Measurements from ENCODE around the gene ATP11A. TPM values are rescaled to one million over a fixed set of nuclear protein-coding genes. Genes with fewer than 3 reads are reported as not detected.
A peak's percentile ranks its signal among the peaks of the same experiment; 100 is the strongest.
"Not testable (repeated sequence)": the region's sequence is repeated elsewhere in the genome, so short reads cannot be mapped to it uniquely, and the experiment has no call there.

ATP11A gene
- total RNA-seq, 1 donor from 2014 or later: 90.4 TPM

- H3K27me3 Mint-ChIP-seq (ENCODE audit: insufficient read depth); H3K9me3 Mint-ChIP-seq; H3K27ac Mint-ChIP-seq; DNase-seq (ENCODE audit: low spot score); H3K4me1 Mint-ChIP-seq (ENCODE audit: low read depth); H3K4me3 Mint-ChIP-seq; intact Hi-C loops (cut with micrococcal nuclease): not testable (repeated sequence)
- peaks cover 27% of the 10 kb centered on the region for H3K36me3 Mint-ChIP-seq (ENCODE audit: low read depth)
These were observed 151.6 kb downstream of the ATP11A start for GRCh38 chr13:112841303-112842015.

GRCh38 chr13:112842343-112842856 lies 152.6 kb downstream of the ATP11A start:
- intact Hi-C loops (cut with micrococcal nuclease): no loop called here
- Mint-ChIP-seq H3K4me1 (ENCODE audit: low read depth) (no peaks in the 10 kb centered on the region), H3K4me3 (no peak overlapping the region), H3K27me3 (ENCODE audit: insufficient read depth) (no peaks in the 10 kb centered on the region), H3K36me3 (ENCODE audit: low read depth) (peaks cover 25% of the 10 kb centered on the region), H3K9me3 (peaks cover 2% of the 10 kb centered on the region), H3K27ac (no peak overlapping the region)
- DNase-seq (ENCODE audit: low spot score): no peak

- intact Hi-C loops (cut with micrococcal nuclease): no loop called here
- no peaks in the 10 kb centered on the region for H3K27me3 Mint-ChIP-seq (ENCODE audit: insufficient read depth)
- peaks cover 29% of the 10 kb centered on the region for H3K36me3 Mint-ChIP-seq (ENCODE audit: low read depth)
- peaks cover 7% of the 10 kb centered on the region for H3K9me3 Mint-ChIP-seq
- H3K4me3 Mint-ChIP-seq: no peak overlapping the region
- H3K4me1 Mint-ChIP-seq (ENCODE audit: low read depth): no peaks in the 10 kb centered on the region
- no peak overlapping the region for H3K27ac Mint-ChIP-seq
- no peak for DNase-seq (ENCODE audit: low spot score)
These were observed 153.1 kb downstream of the ATP11A start for GRCh38 chr13:112842931-112843391.

GRCh38 chr13:112843392-112844111 lies 153.7 kb downstream of the ATP11A start:
- intact Hi-C loops (cut with micrococcal nuclease): no loop called here
- H3K27me3 Mint-ChIP-seq (ENCODE audit: insufficient read depth): no peaks in the 10 kb centered on the region
- H3K9me3 Mint-ChIP-seq: peaks cover 8% of the 10 kb centered on the region
- no peak overlapping the region for H3K27ac Mint-ChIP-seq
- H3K4me1 Mint-ChIP-seq (ENCODE audit: low read depth): no peaks in the 10 kb centered on the region
- no peak overlapping the region for H3K4me3 Mint-ChIP-seq
- no peak for DNase-seq (ENCODE audit: low spot score)
- H3K36me3 Mint-ChIP-seq (ENCODE audit: low read depth): peaks cover 29% of the 10 kb centered on the region

- no peak for DNase-seq (ENCODE audit: low spot score)
- Mint-ChIP-seq H3K4me1 (ENCODE audit: low read depth) (no peaks in the 10 kb centered on the region), H3K27me3 (ENCODE audit: insufficient read depth) (no peaks in the 10 kb centered on the region), H3K36me3 (ENCODE audit: low read depth) (peaks cover 29% of the 10 kb centered on the region), H3K27ac (no peak overlapping the region), H3K9me3 (peaks cover 8% of the 10 kb centered on the region), H3K4me3 (no peak overlapping the region)
- intact Hi-C loops (cut with micrococcal nuclease): no loop called here
These were observed 154.6 kb downstream of the ATP11A start for GRCh38 chr13:112844411-112844810.

- Mint-ChIP-seq H3K9me3 (peaks cover 8% of the 10 kb centered on the region), H3K27ac (no peak overlapping the region), H3K27me3 (ENCODE audit: insufficient read depth) (no peaks in the 10 kb centered on the region), H3K4me3 (no peak overlapping the region), H3K4me1 (ENCODE audit: low read depth) (no peaks in the 10 kb centered on the region), H3K36me3 (ENCODE audit: low read depth) (peaks cover 29% of the 10 kb centered on the region)
- intact Hi-C loops (cut with micrococcal nuclease): no loop called here
- DNase-seq (ENCODE audit: low spot score): no peak
These were observed 155.0 kb downstream of the ATP11A start for GRCh38 chr13:112844879-112845278.

- no peak overlapping the region for H3K4me3 Mint-ChIP-seq
- intact Hi-C loops (cut with micrococcal nuclease): no loop called here
- H3K36me3 Mint-ChIP-seq (ENCODE audit: low read depth): peaks cover 27% of the 10 kb centered on the region
- no peaks in the 10 kb centered on the region for H3K27me3 Mint-ChIP-seq (ENCODE audit: insufficient read depth)
- no peaks in the 10 kb centered on the region for H3K4me1 Mint-ChIP-seq (ENCODE audit: low read depth)
- no peak overlapping the region for H3K27ac Mint-ChIP-seq
- peaks cover 8% of the 10 kb centered on the region for H3K9me3 Mint-ChIP-seq
- no peak for DNase-seq (ENCODE audit: low spot score)
These were observed 155.8 kb downstream of the ATP11A start for GRCh38 chr13:112845511-112846144.

- Mint-ChIP-seq H3K4me3 (no peak overlapping the region), H3K4me1 (ENCODE audit: low read depth) (no peaks in the 10 kb centered on the region), H3K36me3 (ENCODE audit: low read depth) (peaks cover 33% of the 10 kb centered on the region), H3K27me3 (ENCODE audit: insufficient read depth) (no peaks in the 10 kb centered on the region), H3K9me3 (peaks cover 8% of the 10 kb centered on the region), H3K27ac (no peak overlapping the region)
- DNase-seq (ENCODE audit: low spot score): no peak
- intact Hi-C loops (cut with micrococcal nuclease): no loop called here
These were observed 156.7 kb downstream of the ATP11A start for GRCh38 chr13:112846411-112847115.

- Mint-ChIP-seq H3K4me3 (no peak overlapping the region), H3K4me1 (ENCODE audit: low read depth) (no peaks in the 10 kb centered on the region), H3K27ac (no peak overlapping the region), H3K9me3 (peaks cover 8% of the 10 kb centered on the region), H3K27me3 (ENCODE audit: insufficient read depth) (no peaks in the 10 kb centered on the region), H3K36me3 (ENCODE audit: low read depth) (peaks cover 38% of the 10 kb centered on the region)
- DNase-seq (ENCODE audit: low spot score): no peak
- intact Hi-C loops (cut with micrococcal nuclease): no loop called here
These were observed 159.7 kb downstream of the ATP11A start for GRCh38 chr13:112849500-112849899.

- no peak for DNase-seq (ENCODE audit: low spot score)
- H3K27ac Mint-ChIP-seq: no peak overlapping the region
- H3K27me3 Mint-ChIP-seq (ENCODE audit: insufficient read depth): no peaks in the 10 kb centered on the region
- peaks cover 8% of the 10 kb centered on the region for H3K9me3 Mint-ChIP-seq
- H3K4me3 Mint-ChIP-seq: no peak overlapping the region
- intact Hi-C loops (cut with micrococcal nuclease): no loop called here
- H3K4me1 Mint-ChIP-seq (ENCODE audit: low read depth): no peaks in the 10 kb centered on the region
- H3K36me3 Mint-ChIP-seq (ENCODE audit: low read depth): peaks cover 43% of the 10 kb centered on the region
These were observed 160.4 kb downstream of the ATP11A start for GRCh38 chr13:112850273-112850672.

GRCh38 chr13:112851107-112852038 lies 161.5 kb downstream of the ATP11A start:
- peaks cover 8% of the 10 kb centered on the region for H3K9me3 Mint-ChIP-seq

GRCh38 chr13:112852392-112852791 lies 162.6 kb downstream of the ATP11A start:
- intact Hi-C loops (cut with micrococcal nuclease): no loop called here
- H3K36me3 Mint-ChIP-seq (ENCODE audit: low read depth): peaks cover 41% of the 10 kb centered on the region

More at GRCh38 chr13:112851107-112852038, 161.5 kb downstream of the ATP11A start:
- peaks cover 45% of the 10 kb centered on the region for H3K36me3 Mint-ChIP-seq (ENCODE audit: low read depth)
- intact Hi-C loops (cut with micrococcal nuclease): no loop called here
- no peak for DNase-seq (ENCODE audit: low spot score)
- H3K4me1 Mint-ChIP-seq (ENCODE audit: low read depth): no peaks in the 10 kb centered on the region
- H3K4me3 Mint-ChIP-seq: no peak overlapping the region
- H3K27me3 Mint-ChIP-seq (ENCODE audit: insufficient read depth): no peaks in the 10 kb centered on the region
- H3K27ac Mint-ChIP-seq: no peak overlapping the region

More at GRCh38 chr13:112852392-112852791, 162.6 kb downstream of the ATP11A start:
- peak overlapping the region; percentile 7 for H3K27ac Mint-ChIP-seq
- no peak for DNase-seq (ENCODE audit: low spot score)
- H3K4me1 Mint-ChIP-seq (ENCODE audit: low read depth): no peaks in the 10 kb centered on the region
- no peak overlapping the region for H3K4me3 Mint-ChIP-seq
- H3K27me3 Mint-ChIP-seq (ENCODE audit: insufficient read depth): no peaks in the 10 kb centered on the region
- peaks cover 6% of the 10 kb centered on the region for H3K9me3 Mint-ChIP-seq

All from activated T-helper 1 cell treated with anti-CD3 and anti-CD28 coated beads, Interleukin-12 subunit alpha, Interleukin-12 subunit beta, Interleukin-2, Interleukin-4 antibody, amounts not matched to agents 30 ng/mL and 10 ng/mL and 1 ng/mL, durations not matched to agents 14 hours and 24 hours and 36 hours (primary cell).